Mesendoderm (in vitro differentiated cells): ENCODE measurements around the gene KDF1.
"Not testable (repeated sequence)": the region's sequence is repeated elsewhere in the genome, so short reads cannot be mapped to it uniquely, and the experiment has no call there.

Experiments
- DNase-seq: peaks from one replicate; pipeline ENCODE4 v3.0.0; 2013
- H2AK5ac ChIP-seq: 2 replicates; pipeline ENCODE4 v1.6.1; 2013; ENCODE audit warnings: low read length, inconsistent platforms
- H2BK120ac ChIP-seq: 2 replicates; pipeline ENCODE4 v1.6.1; 2013; ENCODE audit warnings: low read depth, mild to moderate bottlenecking, low read length, moderate library complexity, mixed read lengths
- H2BK15ac ChIP-seq: replicated peaks from 2 replicates; pipeline ENCODE4 v1.6.1; 2013; ENCODE audit warnings: low read depth, mild to moderate bottlenecking, moderate library complexity
- H2BK5ac ChIP-seq: 2 replicates; pipeline ENCODE4 v1.6.1; 2013; ENCODE audit warnings: low read length, inconsistent platforms
- H3K18ac ChIP-seq: 2 replicates; pipeline ENCODE4 v1.6.1; 2013; ENCODE audit warnings: mild to moderate bottlenecking, low read length, mixed read lengths
- H3K23ac ChIP-seq: one replicate; pipeline ENCODE4 v1.6.1; 2013; ENCODE audit warnings: low read length
- H3K27ac ChIP-seq: 2 replicates; pipeline ENCODE4 v1.5.1; 2013; ENCODE audit warnings: low read depth, mild to moderate bottlenecking, inconsistent platforms, low read length, moderate library complexity
- H3K27me3 ChIP-seq: 2 replicates; pipeline ENCODE4 v1.6.1; 2013; ENCODE audit warnings: low read length, control low read depth, mild to moderate bottlenecking, inconsistent platforms; ENCODE audit not compliant: insufficient read depth, poor library complexity
- H3K36me3 ChIP-seq: 2 replicates; pipeline ENCODE4 v1.6.1; 2013; ENCODE audit warnings: low read length, inconsistent platforms; ENCODE audit not compliant: control insufficient read depth, insufficient read depth
- H3K4ac ChIP-seq: one replicate; pipeline ENCODE4 v1.6.1; 2013; ENCODE audit warnings: low read depth, mild to moderate bottlenecking, low read length, moderate library complexity
- H3K4me1 ChIP-seq: 2 replicates; pipeline ENCODE4 v1.6.1; 2013; ENCODE audit warnings: low read depth, low read length, inconsistent platforms; ENCODE audit not compliant: control insufficient read depth
- H3K4me2 ChIP-seq: 2 replicates; pipeline ENCODE4 v1.6.1; 2013; ENCODE audit warnings: low read length
- H3K4me3 ChIP-seq: 2 replicates; pipeline ENCODE4 v1.5.1; 2013; ENCODE audit warnings: mild to moderate bottlenecking, low read length
- H3K56ac ChIP-seq: one replicate; pipeline ENCODE4 v1.6.1; 2013; ENCODE audit warnings: low read length
- H3K79me1 ChIP-seq: 2 replicates; pipeline ENCODE4 v1.6.1; 2013; ENCODE audit warnings: low read length, inconsistent platforms
- H3K79me2 ChIP-seq: 2 replicates; pipeline ENCODE4 v1.6.1; 2013; ENCODE audit warnings: mild to moderate bottlenecking, low read length; ENCODE audit not compliant: control insufficient read depth, insufficient read depth
- H3K9ac ChIP-seq: 2 replicates; pipeline ENCODE4 v1.6.1; 2013; ENCODE audit warnings: low read length, inconsistent platforms
- H4K5ac ChIP-seq: one replicate; pipeline ENCODE4 v1.6.1; 2013; ENCODE audit warnings: low read length
- H4K8ac ChIP-seq: one replicate; pipeline ENCODE4 v1.6.1; 2013; ENCODE audit warnings: low read depth, mild to moderate bottlenecking, control low read depth, low read length, moderate library complexity
- WGBS: extraction: QIAGEN DNeasy Blood & Tissue Kit; methylation state at CpG from one replicate; pipeline ENCODE4 v1.1.7; 2013; ENCODE audit warnings: low lambda C conversion rate, missing lambda C conversion rate; ENCODE audit not compliant: insufficient coverage; ENCODE audit errors: extremely low coverage; 5-methylcytosine and 5-hydroxymethylcytosine counted together

Gene KDF1

DNA sequence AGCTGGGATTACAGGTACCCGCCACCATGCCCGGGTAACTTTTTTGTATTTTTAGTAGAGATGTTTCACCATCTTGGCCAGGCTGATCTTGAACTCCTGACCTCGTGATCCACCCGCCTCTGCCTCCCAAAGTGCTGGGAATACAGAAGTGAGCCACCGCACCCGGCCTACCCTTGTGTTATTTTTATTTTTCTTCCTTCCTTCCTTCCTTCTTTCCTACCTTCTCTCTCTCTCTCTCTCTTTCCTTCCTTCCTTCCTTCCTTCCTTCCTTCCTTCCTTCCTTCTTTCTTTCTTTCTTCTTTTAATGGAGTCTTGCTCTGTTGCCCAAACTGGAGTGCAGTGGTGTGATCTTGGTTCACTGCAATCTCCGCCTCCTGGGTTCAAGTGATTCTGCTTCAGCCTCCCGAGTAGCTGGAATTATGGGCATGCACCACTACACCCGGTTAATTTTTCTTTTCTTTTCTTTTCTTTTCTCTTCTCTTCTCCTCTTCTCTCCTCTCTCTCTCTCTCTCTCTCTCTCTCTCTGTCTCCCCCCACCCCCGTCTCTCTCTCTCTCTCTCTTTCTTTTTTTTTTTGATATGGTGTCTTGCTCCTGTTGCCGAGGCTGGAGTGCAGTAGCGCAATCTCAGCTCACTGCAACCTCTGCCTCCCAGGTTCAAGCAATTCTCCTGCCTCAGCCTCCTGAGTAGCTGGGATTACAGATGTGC, 29.3 kb upstream of the KDF1 start:
- not testable (repeated sequence) for H3K4ac ChIP-seq, H2BK120ac ChIP-seq, H3K79me2 ChIP-seq, H4K8ac ChIP-seq, H3K79me1 ChIP-seq, H3K4me3 ChIP-seq, H3K27ac ChIP-seq, H3K36me3 ChIP-seq, DNase-seq, H3K4me2 ChIP-seq, H3K4me1 ChIP-seq, H2BK5ac ChIP-seq, H3K9ac ChIP-seq, H2AK5ac ChIP-seq, H3K18ac ChIP-seq, H2BK15ac ChIP-seq, H4K5ac ChIP-seq, H3K23ac ChIP-seq, H3K27me3 ChIP-seq, H3K56ac ChIP-seq
- no CpG with 5 or more reads among the region's 12 CpGs for WGBS

DNA sequence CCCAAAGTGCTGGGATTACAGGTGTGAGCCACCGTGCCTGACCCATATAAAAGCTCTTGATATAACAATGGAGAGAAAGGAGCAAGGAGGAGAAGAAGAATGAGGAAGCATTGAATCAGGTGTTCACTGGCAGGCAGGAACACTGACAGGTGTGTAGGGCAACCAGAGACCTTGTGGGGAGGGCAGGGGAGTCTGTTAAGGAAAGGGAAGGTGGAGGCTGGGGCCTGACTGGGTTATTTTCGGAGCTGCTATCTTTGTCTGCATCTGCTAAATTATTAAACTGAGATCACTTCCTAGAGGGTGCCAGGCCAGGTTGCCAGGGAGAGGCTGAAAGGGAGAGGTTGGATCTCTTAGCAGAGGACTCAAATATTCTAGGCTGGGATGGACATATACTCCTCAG, 26.4 kb upstream of the KDF1 start:
- no peak overlapping the region for H2BK15ac ChIP-seq
- no peak overlapping the region for H2BK120ac ChIP-seq
- H3K79me2 ChIP-seq, result no peaks in the 10 kb centered on the region
- no CpG with 5 or more reads among the region's 2 CpGs for WGBS
- no peaks in the 10 kb centered on the region for H3K4me1 ChIP-seq
- no peak overlapping the region for H4K5ac ChIP-seq
- H3K23ac ChIP-seq, result no peak overlapping the region
- no peak overlapping the region for H2BK5ac ChIP-seq
- H3K4me3 ChIP-seq, result no peak overlapping the region
- no peaks in the 10 kb centered on the region for H3K27me3 ChIP-seq
- H3K4ac ChIP-seq, result no peak overlapping the region
- H2AK5ac ChIP-seq, result no peak overlapping the region
- no peak overlapping the region for H3K4me2 ChIP-seq
- no peak overlapping the region for H3K27ac ChIP-seq
- no peak for DNase-seq
- H3K56ac ChIP-seq, result no peak overlapping the region
- no peaks in the 10 kb centered on the region for H3K36me3 ChIP-seq
- H4K8ac ChIP-seq, result no peak overlapping the region
- H3K18ac ChIP-seq, result no peak overlapping the region
- H3K9ac ChIP-seq, result no peak overlapping the region
- no peaks in the 10 kb centered on the region for H3K79me1 ChIP-seq

DNA sequence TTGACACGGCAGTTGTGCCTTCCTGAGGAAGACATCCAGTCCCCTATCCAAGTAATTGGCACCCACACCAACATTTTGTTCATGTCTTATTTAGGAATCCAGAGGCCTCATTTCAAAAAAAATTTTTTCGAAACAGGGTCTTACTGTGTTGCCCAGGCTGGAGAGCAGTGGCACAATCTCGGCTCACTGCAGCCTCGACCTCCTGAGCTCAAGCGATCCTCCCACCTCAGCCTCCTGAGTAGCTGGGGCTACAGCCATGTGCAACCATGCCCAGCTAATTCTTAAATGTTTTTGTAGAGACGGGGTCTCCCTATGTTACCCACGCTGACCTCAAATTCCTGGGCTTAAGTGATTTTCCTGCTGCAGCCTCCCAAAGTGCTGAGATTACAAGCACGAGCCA, 24.0 kb upstream of the KDF1 start:
- no peak overlapping the region for H3K23ac ChIP-seq

DNA sequence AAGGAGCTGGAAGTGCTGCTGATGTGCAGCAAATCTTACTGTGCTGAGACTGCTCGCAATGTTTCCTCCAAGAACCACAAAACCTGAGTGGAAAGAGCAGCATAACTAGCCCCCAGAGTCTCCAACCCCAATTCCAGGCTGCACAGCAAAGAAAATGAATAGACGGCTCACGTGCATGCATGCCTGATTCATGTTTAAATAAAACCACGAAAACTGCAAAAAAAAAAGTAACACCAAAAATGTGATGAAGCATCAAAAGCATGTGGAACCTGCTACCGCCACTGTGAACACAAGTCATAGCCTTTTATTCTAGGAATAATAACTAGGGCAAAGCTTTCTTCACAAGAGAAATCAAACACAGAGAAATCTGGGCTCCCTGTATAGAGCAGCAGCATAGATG, 23.6 kb upstream of the KDF1 start:
- H3K79me1 ChIP-seq, result no peaks in the 10 kb centered on the region
- no peak overlapping the region for H3K9ac ChIP-seq
- H2BK120ac ChIP-seq, result no peak overlapping the region
- no peak overlapping the region for H2AK5ac ChIP-seq
- H2BK5ac ChIP-seq, result no peak overlapping the region
- no peak overlapping the region for H3K4me2 ChIP-seq
- no peak overlapping the region for H3K23ac ChIP-seq
- H3K27me3 ChIP-seq, result no peaks in the 10 kb centered on the region
- H3K4me3 ChIP-seq, result no peak overlapping the region
- H4K5ac ChIP-seq, result no peak overlapping the region
- no peak overlapping the region for H2BK15ac ChIP-seq
- no peak overlapping the region for H3K4ac ChIP-seq
- DNase-seq, result no peak
- H3K79me2 ChIP-seq, result no peaks in the 10 kb centered on the region
- no peak overlapping the region for H3K18ac ChIP-seq
- no peak overlapping the region for H3K27ac ChIP-seq
- no peaks in the 10 kb centered on the region for H3K36me3 ChIP-seq
- WGBS, result no CpG with 5 or more reads among the region's 5 CpGs
- no peak overlapping the region for H4K8ac ChIP-seq
- H3K4me1 ChIP-seq, result no peaks in the 10 kb centered on the region
- no peak overlapping the region for H3K56ac ChIP-seq

More for the DNA sequence above, 24.0 kb upstream of the KDF1 start:
- Histone ChIP-seq H3K79me2 (no peaks in the 10 kb centered on the region), H3K4me3 (no peak overlapping the region), H3K18ac (no peak overlapping the region), H4K8ac (no peak overlapping the region), H3K4me1 (no peaks in the 10 kb centered on the region), H3K4me2 (no peak overlapping the region), H4K5ac (no peak overlapping the region), H2BK5ac (no peak overlapping the region), H3K9ac (no peak overlapping the region), H2BK120ac (no peak overlapping the region), H3K79me1 (no peaks in the 10 kb centered on the region), H3K36me3 (no peaks in the 10 kb centered on the region), H3K4ac (no peak overlapping the region), H3K27ac (no peak overlapping the region), H2BK15ac (no peak overlapping the region), H3K27me3 (no peaks in the 10 kb centered on the region), H3K56ac (no peak overlapping the region), H2AK5ac (no peak overlapping the region)
- no CpG with 5 or more reads among the region's 8 CpGs for WGBS
- no peak for DNase-seq

DNA sequence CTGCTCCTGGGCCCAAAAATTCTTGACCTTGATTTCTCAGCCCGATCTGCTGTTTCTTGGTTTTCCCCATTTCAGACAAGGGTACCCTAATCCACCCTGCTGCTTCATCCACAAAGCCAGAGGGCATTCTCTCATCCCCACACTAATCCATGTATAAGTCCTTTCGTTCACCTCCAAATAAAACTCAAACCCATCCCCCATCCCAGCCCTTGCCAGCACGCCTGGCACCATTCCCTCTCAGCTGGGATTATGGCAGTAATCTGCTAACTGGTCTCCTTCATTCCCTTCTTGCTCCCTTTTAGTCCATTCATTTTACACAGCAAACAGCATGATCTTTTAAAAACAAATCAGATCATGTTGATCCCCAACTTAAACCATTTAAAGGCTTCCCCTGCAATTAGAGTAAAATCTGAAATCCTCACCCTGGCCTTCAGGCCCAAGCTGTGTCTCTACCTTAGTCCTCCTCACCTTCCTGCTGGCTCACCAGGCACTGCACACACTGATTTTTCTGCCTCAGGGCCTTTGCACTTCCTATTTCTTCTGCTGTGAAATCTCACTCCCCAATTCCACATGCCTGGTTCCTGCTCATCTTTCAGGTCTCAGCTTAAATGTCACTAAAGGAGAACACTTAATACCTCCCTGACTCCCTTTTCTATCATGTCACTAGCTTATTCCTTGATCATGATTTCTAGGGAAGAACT, 21.0 kb upstream of the KDF1 start:
- Histone ChIP-seq H3K4me3 (no peak overlapping the region), H4K8ac (no peak overlapping the region), H3K23ac (no peak overlapping the region), H3K9ac (no peak overlapping the region), H2BK15ac (no peak overlapping the region), H3K27ac (no peak overlapping the region), H3K56ac (no peak overlapping the region), H2BK120ac (no peak overlapping the region), H3K4me1 (no peaks in the 10 kb centered on the region), H3K4me2 (no peak overlapping the region), H4K5ac (no peak overlapping the region), H2AK5ac (no peak overlapping the region), H3K27me3 (no peaks in the 10 kb centered on the region), H3K4ac (no peak overlapping the region), H3K79me2 (no peaks in the 10 kb centered on the region), H3K79me1 (no peaks in the 10 kb centered on the region), H3K36me3 (no peaks in the 10 kb centered on the region), H2BK5ac (no peak overlapping the region), H3K18ac (no peak overlapping the region)
- no CpG with 5 or more reads among the region's 3 CpGs for whole genome bisulfite sequencing
- DNase-seq, result no peak
